WTC11 (cell line): ENCODE data around the gene SEMA5B.

Experiments
- NR1H2 ChIP-seq: sonication (generic); formaldehyde crosslinking; IDR thresholded peaks from 2 replicates; pipeline ENCODE4 v1.9.0; 2021; ENCODE audit warnings: mild to moderate bottlenecking, moderate library complexity, missing genetic modification reagents
- TF ChIP-seq, protein P1 (sequence below): fragments of 200-600 bp; IDR thresholded peaks from 2 replicates; pipeline ENCODE4 v1.8.0; 2022; ENCODE audit warnings: antibody characterized with exemption

DNA sequence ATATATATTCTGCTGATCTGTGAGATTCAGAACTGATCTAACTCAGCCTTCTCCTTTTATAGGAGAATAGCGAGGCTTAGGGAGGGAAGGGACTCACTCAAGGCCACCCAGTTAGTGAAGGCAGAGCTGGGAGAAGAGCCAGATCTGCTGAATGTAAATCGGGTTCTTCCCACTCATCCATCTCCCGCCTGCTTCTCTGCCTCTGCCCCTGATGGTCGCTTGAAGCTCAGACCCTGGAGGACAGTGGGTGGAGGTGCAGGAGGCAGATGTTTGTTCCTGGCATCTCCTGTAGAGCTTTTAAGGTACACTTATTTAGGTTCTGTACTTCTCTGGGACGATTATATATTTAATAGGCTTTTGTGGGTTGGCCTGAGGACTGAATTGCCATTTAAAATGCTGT lies 43.6 kb upstream of the SEMA5B start:
- TF ChIP-seq NR1H2 (CRISPR knock-in tag) = no peak
- TF ChIP-seq, protein P1, sequence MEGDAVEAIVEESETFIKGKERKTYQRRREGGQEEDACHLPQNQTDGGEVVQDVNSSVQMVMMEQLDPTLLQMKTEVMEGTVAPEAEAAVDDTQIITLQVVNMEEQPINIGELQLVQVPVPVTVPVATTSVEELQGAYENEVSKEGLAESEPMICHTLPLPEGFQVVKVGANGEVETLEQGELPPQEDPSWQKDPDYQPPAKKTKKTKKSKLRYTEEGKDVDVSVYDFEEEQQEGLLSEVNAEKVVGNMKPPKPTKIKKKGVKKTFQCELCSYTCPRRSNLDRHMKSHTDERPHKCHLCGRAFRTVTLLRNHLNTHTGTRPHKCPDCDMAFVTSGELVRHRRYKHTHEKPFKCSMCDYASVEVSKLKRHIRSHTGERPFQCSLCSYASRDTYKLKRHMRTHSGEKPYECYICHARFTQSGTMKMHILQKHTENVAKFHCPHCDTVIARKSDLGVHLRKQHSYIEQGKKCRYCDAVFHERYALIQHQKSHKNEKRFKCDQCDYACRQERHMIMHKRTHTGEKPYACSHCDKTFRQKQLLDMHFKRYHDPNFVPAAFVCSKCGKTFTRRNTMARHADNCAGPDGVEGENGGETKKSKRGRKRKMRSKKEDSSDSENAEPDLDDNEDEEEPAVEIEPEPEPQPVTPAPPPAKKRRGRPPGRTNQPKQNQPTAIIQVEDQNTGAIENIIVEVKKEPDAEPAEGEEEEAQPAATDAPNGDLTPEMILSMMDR = no peak
